ENCODE results near the gene ASCC2.

ASCC2 gene

DNA sequence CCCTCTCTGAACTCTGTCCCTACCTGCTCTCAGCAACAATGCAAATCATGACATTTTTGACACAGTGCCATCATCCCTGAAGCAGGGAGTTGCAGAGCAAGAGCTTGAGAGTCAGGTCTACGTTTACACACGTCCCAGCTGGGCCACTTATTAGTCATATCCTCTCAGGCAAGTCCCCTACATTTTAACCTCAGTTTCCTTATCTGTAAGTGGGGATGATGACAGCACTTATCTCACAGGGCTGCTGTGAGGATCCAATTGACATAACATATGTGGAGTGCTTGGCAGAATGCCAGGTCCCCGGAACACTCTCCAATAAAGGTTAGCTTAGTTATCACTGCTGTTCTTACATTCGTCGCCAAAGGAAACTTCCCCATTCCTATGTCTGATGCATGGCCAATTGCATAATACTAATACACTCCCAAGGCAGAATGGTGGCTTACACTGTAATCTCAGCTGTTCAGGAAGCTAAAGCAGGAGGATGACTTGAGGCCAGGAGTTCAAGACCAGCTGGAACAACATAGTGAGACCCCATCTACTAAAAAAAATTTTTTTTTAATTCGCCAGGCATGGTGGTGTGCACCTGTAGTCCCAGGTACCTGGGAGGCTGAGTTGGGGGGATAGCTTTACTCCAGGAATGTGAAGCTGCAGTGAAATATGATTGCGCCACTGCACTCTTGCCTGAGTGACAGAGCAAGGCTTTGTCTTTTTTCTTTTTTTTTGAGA, 16.6 kb downstream of the ASCC2 start:
- Histone ChIP-seq H3K36me3 (ENCODE audit: control insufficient read depth in 1 of 2, insufficient read depth in 2 of 2, low read length in 2 of 2) (peaks cover 27 to 45% of the 10 kb centered on the region in 2 experiments), H3K4ac (ENCODE audit: low read depth, low read length) (no peak overlapping the region), H3K27me3 (ENCODE audit: insufficient read depth, low read length) (no peaks in the 10 kb centered on the region), H4K91ac (ENCODE audit: low read depth, low read length) (no peak overlapping the region), H3K9ac (ENCODE audit: low read length) (no peak overlapping the region), H2AK5ac (ENCODE audit: low read length) (no peak overlapping the region), H2BK12ac (ENCODE audit: low read length) (no peak overlapping the region), H3K27ac (ENCODE audit: low read depth, low read length) (no peak overlapping the region), H3K4me2 (ENCODE audit: low read length) (no peak overlapping the region), H3K79me2 (ENCODE audit: control insufficient read depth, insufficient read depth, low read length, poor library complexity) (no peaks in the 10 kb centered on the region), H2BK5ac (ENCODE audit: low read depth, low read length, poor library complexity) (no peak overlapping the region), H3K4me3 (ENCODE audit: low read depth, low read length) (no peak overlapping the region), H2AFZ (ENCODE audit: insufficient read depth, low read length, poor library complexity) (no peak overlapping the region), H4K12ac (ENCODE audit: low read depth, low read length) (no peak overlapping the region), H3K4me1 (ENCODE audit: control insufficient read depth in 1 of 2, insufficient read depth in 2 of 2, low read length in 2 of 2) (peaks cover 0 to 2% of the 10 kb centered on the region in 2 experiments), H3K18ac (ENCODE audit: low read length) (no peak overlapping the region), H3K9me3 (ENCODE audit: insufficient read depth, low read depth, low read length) (no peaks in the 10 kb centered on the region), H4K8ac (ENCODE audit: low read depth, low read length) (no peak overlapping the region), H2BK120ac (ENCODE audit: insufficient read depth, low read length, poor library complexity) (no peak overlapping the region), H3K14ac (ENCODE audit: low read length) (no peak overlapping the region), H3K23ac (ENCODE audit: low read length) (no peak overlapping the region), H3K79me1 (ENCODE audit: low read length) (no peaks in the 10 kb centered on the region)
- WGBS (ENCODE audit: extremely low coverage, insufficient coverage, insufficient read length) = no CpG with 5 or more reads among the region's 7 CpGs
- peak; percentile 99 to 100 for DNase-seq

DNA sequence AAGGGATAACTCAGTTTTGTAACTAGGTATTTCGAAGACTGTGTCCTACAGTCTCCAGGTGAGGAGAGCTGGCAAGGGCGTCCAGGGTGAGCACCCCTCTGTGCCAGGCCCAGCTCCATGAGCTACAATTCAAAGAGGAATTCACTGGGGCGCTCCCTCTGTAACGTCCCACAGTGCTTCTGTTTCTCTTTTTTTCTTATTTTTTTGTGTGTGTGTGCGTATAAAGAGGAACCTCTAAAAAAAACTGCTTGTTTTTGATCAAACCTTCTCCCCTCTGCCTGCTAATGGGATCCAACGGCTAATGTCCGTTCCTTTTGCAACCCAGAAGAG, 17.1 kb downstream of the ASCC2 start:
- Histone ChIP-seq H3K27me3 (ENCODE audit: insufficient read depth, low read length) (no peaks in the 10 kb centered on the region), H3K27ac (ENCODE audit: low read depth, low read length) (no peak overlapping the region), H4K8ac (ENCODE audit: low read depth, low read length) (no peak overlapping the region), H3K36me3 (ENCODE audit: control insufficient read depth in 1 of 2, insufficient read depth in 2 of 2, low read length in 2 of 2) (peaks cover 30 to 46% of the 10 kb centered on the region in 2 experiments), H4K12ac (ENCODE audit: low read depth, low read length) (no peak overlapping the region), H3K4me1 (ENCODE audit: control insufficient read depth in 1 of 2, insufficient read depth in 2 of 2, low read length in 2 of 2) (peaks cover 4 to 5% of the 10 kb centered on the region in 2 experiments), H2BK12ac (ENCODE audit: low read length) (no peak overlapping the region), H2BK120ac (ENCODE audit: insufficient read depth, low read length, poor library complexity) (no peak overlapping the region), H3K4ac (ENCODE audit: low read depth, low read length) (no peak overlapping the region), H3K23ac (ENCODE audit: low read length) (no peak overlapping the region), H3K4me2 (ENCODE audit: low read length) (no peak overlapping the region), H3K4me3 (ENCODE audit: low read depth, low read length) (no peak overlapping the region), H3K18ac (ENCODE audit: low read length) (no peak overlapping the region), H3K9me3 (ENCODE audit: insufficient read depth, low read depth, low read length) (no peaks in the 10 kb centered on the region), H3K79me1 (ENCODE audit: low read length) (no peaks in the 10 kb centered on the region), H2BK5ac (ENCODE audit: low read depth, low read length, poor library complexity) (no peak overlapping the region), H3K14ac (ENCODE audit: low read length) (no peak overlapping the region), H2AK5ac (ENCODE audit: low read length) (no peak overlapping the region), H2AFZ (ENCODE audit: insufficient read depth, low read length, poor library complexity) (no peak overlapping the region), H3K9ac (ENCODE audit: low read length) (no peak overlapping the region), H3K79me2 (ENCODE audit: control insufficient read depth, insufficient read depth, low read length, poor library complexity) (no peaks in the 10 kb centered on the region), H4K91ac (ENCODE audit: low read depth, low read length) (no peak overlapping the region)
- no CpG with 5 or more reads among the region's 7 CpGs for WGBS (ENCODE audit: extremely low coverage, insufficient coverage, insufficient read length)
- DNase-seq = no peak

DNA sequence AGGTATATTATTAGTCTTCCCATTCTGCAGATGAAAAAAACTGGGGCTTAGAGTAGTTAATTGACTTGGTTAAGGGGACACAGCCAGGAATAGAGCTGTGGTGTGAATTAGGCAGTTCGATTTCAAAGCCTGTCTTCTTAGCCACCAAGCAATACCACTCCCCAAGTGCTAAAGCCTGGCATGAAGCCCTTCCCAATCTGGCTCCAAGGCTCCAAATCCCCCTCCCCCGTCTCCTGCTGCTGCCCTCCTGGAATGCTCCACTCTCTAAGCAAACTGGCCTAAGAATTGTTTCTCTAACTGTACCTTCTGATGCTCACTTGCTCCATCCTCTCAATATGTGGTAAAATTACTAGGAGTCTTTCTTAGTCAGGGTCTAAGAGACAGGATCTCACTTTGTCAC, 18.6 kb downstream of the ASCC2 start:
- H2AFZ ChIP-seq (ENCODE audit: insufficient read depth, low read length, poor library complexity) = no peak overlapping the region
- no peak overlapping the region for H2BK5ac ChIP-seq (ENCODE audit: low read depth, low read length, poor library complexity)
- no peak overlapping the region for H3K18ac ChIP-seq (ENCODE audit: low read length)
- H4K12ac ChIP-seq (ENCODE audit: low read depth, low read length) = no peak overlapping the region
- no peak overlapping the region for H3K4me2 ChIP-seq (ENCODE audit: low read length)
- H3K27ac ChIP-seq (ENCODE audit: low read depth, low read length) = no peak overlapping the region
- no peaks in the 10 kb centered on the region for H3K79me1 ChIP-seq (ENCODE audit: low read length)
- no peak overlapping the region for H4K8ac ChIP-seq (ENCODE audit: low read depth, low read length)
- H3K4me1 ChIP-seq (ENCODE audit: control insufficient read depth in 1 of 2, insufficient read depth in 2 of 2, low read length in 2 of 2) = peaks cover 8 to 11% of the 10 kb centered on the region in 2 experiments
- no peaks in the 10 kb centered on the region for H3K79me2 ChIP-seq (ENCODE audit: control insufficient read depth, insufficient read depth, low read length, poor library complexity)
- no peak overlapping the region for H4K91ac ChIP-seq (ENCODE audit: low read depth, low read length)
- no peak overlapping the region for H3K4me3 ChIP-seq (ENCODE audit: low read depth, low read length)
- H3K23ac ChIP-seq (ENCODE audit: low read length) = no peak overlapping the region
- no peak overlapping the region for H2AK5ac ChIP-seq (ENCODE audit: low read length)
- peaks cover 24 to 44% of the 10 kb centered on the region in 2 experiments for H3K36me3 ChIP-seq (ENCODE audit: control insufficient read depth in 1 of 2, insufficient read depth in 2 of 2, low read length in 2 of 2)
- no peak overlapping the region for H3K14ac ChIP-seq (ENCODE audit: low read length)
- no peak for DNase-seq
- no peak overlapping the region for H3K9ac ChIP-seq (ENCODE audit: low read length)
- H3K9me3 ChIP-seq (ENCODE audit: insufficient read depth, low read depth, low read length) = no peaks in the 10 kb centered on the region
- WGBS (ENCODE audit: extremely low coverage, insufficient coverage, insufficient read length) = no CpG with 5 or more reads among the region's 2 CpGs
- no peak overlapping the region for H3K4ac ChIP-seq (ENCODE audit: low read depth, low read length)
- no peak overlapping the region for H2BK12ac ChIP-seq (ENCODE audit: low read length)
- no peak overlapping the region for H2BK120ac ChIP-seq (ENCODE audit: insufficient read depth, low read length, poor library complexity)
- H3K27me3 ChIP-seq (ENCODE audit: insufficient read depth, low read length) = no peaks in the 10 kb centered on the region

DNA sequence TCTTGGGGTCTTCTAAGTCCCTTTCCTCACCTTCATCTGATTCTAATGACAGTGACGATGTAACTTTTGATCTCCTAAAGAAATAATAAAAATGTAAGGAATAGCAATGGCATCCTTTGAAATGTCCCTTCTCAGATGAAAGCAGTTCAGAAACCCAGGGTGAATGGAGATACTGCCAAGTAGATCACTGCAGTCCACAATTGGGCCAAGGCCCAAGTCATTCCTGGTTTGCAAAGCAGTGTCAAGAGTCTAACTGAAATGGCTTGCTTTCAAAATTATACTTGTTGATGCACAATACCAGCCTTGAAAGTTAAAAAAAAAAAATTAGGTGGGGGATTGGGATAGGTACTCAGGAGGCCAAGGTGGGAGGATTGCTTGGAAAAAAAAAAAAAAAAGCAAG, 20.4 kb downstream of the ASCC2 start:
- Histone ChIP-seq H3K4me3 (ENCODE audit: low read depth, low read length) (no peak overlapping the region), H2BK12ac (ENCODE audit: low read length) (no peak overlapping the region), H4K91ac (ENCODE audit: low read depth, low read length) (no peak overlapping the region), H2AK5ac (ENCODE audit: low read length) (no peak overlapping the region), H3K36me3 (ENCODE audit: control insufficient read depth in 1 of 2, insufficient read depth in 2 of 2, low read length in 2 of 2) (peaks cover 17 to 43% of the 10 kb centered on the region in 2 experiments), H2AFZ (ENCODE audit: insufficient read depth, low read length, poor library complexity) (no peak overlapping the region), H3K9ac (ENCODE audit: low read length) (no peak overlapping the region), H2BK5ac (ENCODE audit: low read depth, low read length, poor library complexity) (no peak overlapping the region), H4K8ac (ENCODE audit: low read depth, low read length) (no peak overlapping the region), H2BK120ac (ENCODE audit: insufficient read depth, low read length, poor library complexity) (no peak overlapping the region), H3K23ac (ENCODE audit: low read length) (no peak overlapping the region), H3K14ac (ENCODE audit: low read length) (no peak overlapping the region), H4K12ac (ENCODE audit: low read depth, low read length) (no peak overlapping the region), H3K27ac (ENCODE audit: low read depth, low read length) (no peak overlapping the region), H3K4me2 (ENCODE audit: low read length) (no peak overlapping the region), H3K4ac (ENCODE audit: low read depth, low read length) (no peak overlapping the region), H3K27me3 (ENCODE audit: insufficient read depth, low read length) (no peaks in the 10 kb centered on the region), H3K18ac (ENCODE audit: low read length) (no peak overlapping the region), H3K9me3 (ENCODE audit: insufficient read depth, low read depth, low read length) (no peaks in the 10 kb centered on the region), H3K79me2 (ENCODE audit: control insufficient read depth, insufficient read depth, low read length, poor library complexity) (no peaks in the 10 kb centered on the region), H3K79me1 (ENCODE audit: low read length) (no peaks in the 10 kb centered on the region), H3K4me1 (ENCODE audit: control insufficient read depth in 1 of 2, insufficient read depth in 2 of 2, low read length in 2 of 2) (peaks cover 11 to 20% of the 10 kb centered on the region in 2 experiments)
- WGBS (ENCODE audit: extremely low coverage, insufficient coverage, insufficient read length) = no CpG with 5 or more reads among the region's 1 CpG
- no peak for DNase-seq
